Activated CD4-positive, CD25-positive, alpha-beta regulatory T cell treated with anti-CD3 and anti-CD28 coated beads, Interleukin-2, amount 50 U/mL, for 72 hours (primary cell): ENCODE measurements around the gene VWDE.

Experiments
- DNase-seq: peaks from one replicate; pipeline ENCODE4 v3.0.0; 2021

The VWDE gene

DNA sequence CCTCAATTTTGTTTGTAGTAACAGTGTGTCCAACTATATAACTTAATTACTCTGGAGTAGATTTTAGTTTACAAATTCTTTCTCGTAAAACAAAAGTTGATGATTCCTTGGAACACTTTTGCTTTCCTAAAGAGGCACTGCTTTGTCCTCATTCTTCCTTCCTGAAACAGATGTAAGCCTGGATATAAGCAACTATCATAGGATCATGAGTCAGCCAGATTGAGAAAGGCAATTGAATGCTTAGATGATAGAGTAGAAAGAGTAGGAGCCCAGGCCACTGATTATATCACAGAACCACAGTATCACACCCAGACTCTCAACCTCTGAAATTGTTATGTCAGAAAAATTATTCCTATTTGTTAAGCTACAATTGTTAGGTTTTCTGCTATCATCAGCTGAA, 122.6 kb downstream of the VWDE start:
- DNase-seq: no peak
